Heart right ventricle (tissue), 16 donors: ENCODE measurements around the gene NUDT3. TPM values are rescaled to one million over a fixed set of nuclear protein-coding genes. Genes with fewer than 3 reads are reported as not detected.

ENCODE experiments used
- ATAC-seq, 8 donors: fragments of 200-7000 bp; cut with Tn5 transposase; one replicate each; pipeline ENCODE4 v1.9.1; 2020; ENCODE audit warnings: mild to moderate bottlenecking in 8 of 8, moderate library complexity in 8 of 8, moderate number of reproducible peaks in 1 of 8
- DNase-seq, 2 donors: peaks; one replicate each; pipeline ENCODE4 v3.0.0-alpha.2; 2020
- H3K27ac ChIP-seq, 10 donors: fragments of 200-600 bp; sonication (generic) in 2 of 10; one replicate each; pipeline versions ENCODE4 v1.5.0 to v1.8.0; 2020 to 2022; ENCODE audit warnings: mild to moderate bottlenecking in 3 of 10
- H3K27me3 ChIP-seq, 7 donors: fragments of 200-600 bp; one replicate each; pipeline ENCODE4 v1.8.0; 2021 to 2022; ENCODE audit warnings: mild to moderate bottlenecking in 2 of 7
- H3K36me3 ChIP-seq, 9 donors: fragments of 200-600 bp; sonication (generic) in 1 of 9; one replicate each; pipeline versions ENCODE4 v1.5.0 to v1.8.0; 2020 to 2022; ENCODE audit warnings: mild to moderate bottlenecking in 2 of 9
- H3K4me1 ChIP-seq, 9 donors: fragments of 200-600 bp; sonication (generic) in 1 of 9; one replicate each; pipeline versions ENCODE4 v1.5.0 to v1.8.0; 2020 to 2022; ENCODE audit warnings: mild to moderate bottlenecking in 4 of 9
- H3K4me3 ChIP-seq, 10 donors: fragments of 200-600 bp; sonication (generic) in 2 of 10; one replicate each; pipeline versions ENCODE4 v1.5.0 to v1.8.0; 2020 to 2022; ENCODE audit warnings: mild to moderate bottlenecking in 7 of 10, moderate library complexity in 2 of 10
- H3K9me3 ChIP-seq, 11 donors: fragments of 200-600 bp in 10 of 11; sonication (generic) in 2 of 11; one replicate each; pipeline versions ENCODE4 v1.5.0 to v1.8.0; 2013 to 2022; ENCODE audit warnings: mild to moderate bottlenecking in 2 of 11, control low read depth in 1 of 11, moderate library complexity in 1 of 11
- CTCF ChIP-seq, 9 donors: fragments of 200-600 bp; sonication (generic) in 2 of 9; IDR thresholded peaks; one replicate each; pipeline versions ENCODE4 v1.5.0 to v1.8.0; 2021 to 2022; ENCODE audit warnings: antibody characterized with exemption in 9 of 9, mild to moderate bottlenecking in 5 of 9, moderate library complexity in 1 of 9
- WGBS, 2 donors: extraction: QIAGEN DNeasy Blood & Tissue Kit; methylation state at CpG; one replicate each; pipeline ENCODE4 v1.1.7; 2013; ENCODE audit warnings: inconsistent platforms in 1 of 2; 5-methylcytosine and 5-hydroxymethylcytosine counted together
- intact Hi-C, 10 donors: fragments of 100-400 bp; cut with DNase I; formaldehyde crosslinking; loops; one replicate each; pipeline versions ENCODE4 v1.11.1 to v1.14.2; 2022
- polyA plus RNA-seq, 2 donors: library from polyadenylated mRNA; stranded (reverse); fragments of 200-250 nt; gene quantifications; one replicate each; pipeline ENCODE4 v1.2.3, GENCODE V29; 2013
- total RNA-seq, 10 donors: library from RNA; stranded (reverse); fragmentation: NEBNext Ultra II Directional in 3 of 10; extraction: Animal tissue kit (Norgen Biotek cat#: 25700) in 3 of 10; gene quantifications; one replicate each; pipeline versions ENCODE4 v1.2.1 to v1.2.4, GENCODE V29; 2021 to 2023
- donor health status: Arrhythmogenic right ventricular cardiomyopathy.
- donor health status: ischemic (EF 13 %, LVEDD 7.1; RV severe dilation, severe dysfunction).
- donor health status: healthy with polysubstance abuse.
- donor health status: DM: no; HTN: yes; CAD: no.
- donor health status: DM: no; HTN: no; CAD: no.
- donor health status: ischemic (EF 25% LVEDD 6.9; RV normal size, moderate dysfunction).
- donor health status: ischemic (EF 25% LVEDD 5.7; RV mildly dilated, moderate dysfunction).
- donor health status: healthy.
- donor health status: DM: yes; HTN: yes; CAD: no.
- donor health status: Ischemic cardiomyopathy.
- donor health status: ischemic (EF 35%, LVEDD 5.7; RV mildly dilated, moderate dysfunction).
- donor health status: nonischemic (EF 11% LVEDD 7.7; RV severe dilation, severe dysfunction).
- donor health status: DM: yes; HTN: yes; CAD: no.
- donor health status: PGD.
- donor health status: ischemic (EF 29% LVEDD 5.4; RV normal size, mild dysfunction).
- donor health status: nonischemic (EF 23%, LVEDD 6.1; RV moderate dilation, normal function).

Gene NUDT3
- total and polyA plus RNA-seq, 12 donors = 9.3 to 67.1 (median 54.4) TPM

DNA sequence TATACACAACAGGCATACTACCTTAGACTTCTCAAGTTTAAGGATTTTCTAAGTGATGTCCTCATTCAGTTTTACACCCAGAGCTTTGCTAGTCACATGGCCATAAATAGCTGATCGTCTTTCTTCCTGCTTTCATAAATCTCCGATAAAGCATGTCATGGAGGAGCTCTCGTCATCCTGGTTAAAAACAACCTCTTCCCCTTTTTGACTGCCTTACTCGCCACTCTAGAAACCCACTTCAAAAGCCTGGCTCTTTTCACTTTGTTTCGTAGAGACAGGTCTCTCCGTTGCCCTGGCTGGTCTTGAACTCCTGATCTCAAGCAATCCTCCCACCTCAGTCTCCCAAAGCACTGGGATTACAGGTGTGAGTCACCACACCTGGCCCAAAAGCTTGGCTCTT lies 76.7 kb downstream of the NUDT3 start:
- DNase-seq (no peak), ATAC-seq (peak in 2 of 8 donors; percentile 29 to 49)
- WGBS, 2 donors = 65 to 83% methylated on average over 6 of the region's 6 CpGs
- TF ChIP-seq CTCF (IDR thresholded peaks at IDR 0.05) = no peak
- Histone ChIP-seq H3K9me3 (no peaks in the 10 kb centered on the region), H3K27me3 (no peaks in the 10 kb centered on the region), H3K36me3 (peaks cover 0 to 4% (median 0%) of the 10 kb centered on the region in 9 donors), H3K27ac (peak overlapping the region in 6 of 10 donors; percentile 3 to 80 (median 18)), H3K4me3 (no peak overlapping the region), H3K4me1 (peaks cover 2 to 62% (median 43%) of the 10 kb centered on the region in 9 donors)
- intact Hi-C loops = no loop called here

DNA sequence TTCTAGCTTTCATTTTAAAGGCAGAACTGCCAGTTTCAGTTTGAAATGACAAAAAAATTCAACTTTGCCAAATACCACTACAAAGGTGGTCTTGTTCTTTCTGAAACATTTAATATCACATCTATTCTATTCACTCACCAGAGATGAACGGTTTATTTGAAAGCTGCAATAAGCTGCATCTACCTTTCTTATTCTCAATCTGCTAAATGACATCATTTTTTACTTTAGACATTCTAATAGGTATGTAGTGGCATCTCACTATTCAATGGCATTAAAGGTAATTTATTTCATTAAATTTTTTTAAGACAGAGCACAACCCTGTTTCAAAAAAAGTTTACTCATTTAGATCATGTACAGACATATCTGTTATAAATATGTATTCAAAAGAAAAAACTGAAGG lies 77.2 kb downstream of the NUDT3 start:
- H3K27me3 ChIP-seq = no peaks in the 10 kb centered on the region
- no peak for ATAC-seq
- no peaks in the 10 kb centered on the region for H3K9me3 ChIP-seq
- H3K4me3 ChIP-seq = no peak overlapping the region
- no peaks in the 10 kb centered on the region for H3K36me3 ChIP-seq
- peak overlapping the region in 4 of 10 donors; percentile 3 to 80 (median 10) for H3K27ac ChIP-seq
- no peak for DNase-seq
- WGBS, 2 donors = 86 to 100% methylated on average over 1 of the region's 1 CpG
- intact Hi-C loops = no loop called here
- peaks cover 2 to 62% (median 43%) of the 10 kb centered on the region in 9 donors for H3K4me1 ChIP-seq
- TF ChIP-seq CTCF (IDR thresholded peaks at IDR 0.05) = no peak

GRCh38 chr6:34312259-34312658 lies 80.2 kb downstream of the NUDT3 start:
- peaks cover 0 to 54% (median 34%) of the 10 kb centered on the region in 9 donors for H3K4me1 ChIP-seq
- H3K27ac ChIP-seq = peak overlapping the region in 1 of 10 donors; percentile 11
- 94 to 97% methylated on average over 4 of the region's 4 CpGs for WGBS, 2 donors
- TF ChIP-seq CTCF (IDR thresholded peaks at IDR 0.05) = no peak
- intact Hi-C loops = no loop called here
- no peaks in the 10 kb centered on the region for H3K9me3 ChIP-seq
- H3K36me3 ChIP-seq = no peaks in the 10 kb centered on the region
- DNase-seq (no peak), ATAC-seq (no peak)
- no peaks in the 10 kb centered on the region for H3K27me3 ChIP-seq
- H3K4me3 ChIP-seq = no peak overlapping the region

DNA sequence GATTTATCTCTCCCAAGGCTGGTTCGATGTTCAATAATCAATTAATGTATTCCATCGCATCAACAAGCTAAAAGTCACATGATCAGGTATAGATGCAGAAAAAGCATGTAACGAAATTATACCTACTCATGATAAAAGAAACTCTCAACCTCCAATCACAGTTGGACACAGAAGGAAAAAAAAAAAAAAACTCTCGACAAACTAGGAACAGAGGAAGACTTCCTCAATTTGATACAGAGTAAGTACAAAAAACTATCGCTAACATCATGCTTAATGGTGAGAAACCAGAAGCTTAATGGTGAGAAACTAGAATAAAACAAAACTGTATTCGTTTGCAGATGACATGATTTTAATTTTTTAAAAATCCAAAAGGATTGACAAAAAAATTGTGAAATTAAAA lies 81.7 kb downstream of the NUDT3 start:
- Histone ChIP-seq H3K9me3 (no peaks in the 10 kb centered on the region), H3K27me3 (no peaks in the 10 kb centered on the region), H3K27ac (no peak overlapping the region), H3K4me3 (no peak overlapping the region), H3K36me3 (no peaks in the 10 kb centered on the region), H3K4me1 (peaks cover 0 to 54% (median 34%) of the 10 kb centered on the region in 9 donors)
- DNase-seq (no peak), ATAC-seq (no peak)
- no peak for TF ChIP-seq CTCF (IDR thresholded peaks at IDR 0.05)
- intact Hi-C loops = no loop called here
- WGBS, 2 donors = 88% methylated on average over 6 of the region's 6 CpGs
